NOMO-1 (cell line): ENCODE data around the gene CEBPG.

Experiments
- DNase-seq, 2 experiments: peaks; one replicate each; lab custom pipeline; 2025; ENCODE audit not compliant: unreplicated experiment in 2 of 2; lab: John Stamatoyannopoulos, UW

CEBPG gene

GRCh38 chr19:33403221-33403972 lies 29.9 kb downstream of the CEBPG start:
- no peak for DNase-seq

DNA sequence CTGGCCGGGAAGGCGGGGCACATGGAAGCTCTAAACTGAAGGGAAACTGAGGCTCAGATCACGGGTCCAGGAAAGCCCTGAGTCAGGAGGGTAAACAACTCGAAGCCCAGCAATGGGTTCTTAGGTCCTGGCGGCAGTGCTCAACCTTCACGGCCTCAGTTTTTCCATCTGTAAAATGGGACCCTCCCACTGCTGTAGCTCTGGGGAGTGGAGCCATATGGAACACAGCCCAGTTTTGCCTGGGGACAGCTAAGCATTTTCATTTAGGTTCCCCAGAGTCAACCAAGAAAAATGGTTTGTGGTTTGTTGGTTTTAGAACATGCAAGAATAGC lies 30.4 kb downstream of the CEBPG start:
- DNase-seq: no peak

DNA sequence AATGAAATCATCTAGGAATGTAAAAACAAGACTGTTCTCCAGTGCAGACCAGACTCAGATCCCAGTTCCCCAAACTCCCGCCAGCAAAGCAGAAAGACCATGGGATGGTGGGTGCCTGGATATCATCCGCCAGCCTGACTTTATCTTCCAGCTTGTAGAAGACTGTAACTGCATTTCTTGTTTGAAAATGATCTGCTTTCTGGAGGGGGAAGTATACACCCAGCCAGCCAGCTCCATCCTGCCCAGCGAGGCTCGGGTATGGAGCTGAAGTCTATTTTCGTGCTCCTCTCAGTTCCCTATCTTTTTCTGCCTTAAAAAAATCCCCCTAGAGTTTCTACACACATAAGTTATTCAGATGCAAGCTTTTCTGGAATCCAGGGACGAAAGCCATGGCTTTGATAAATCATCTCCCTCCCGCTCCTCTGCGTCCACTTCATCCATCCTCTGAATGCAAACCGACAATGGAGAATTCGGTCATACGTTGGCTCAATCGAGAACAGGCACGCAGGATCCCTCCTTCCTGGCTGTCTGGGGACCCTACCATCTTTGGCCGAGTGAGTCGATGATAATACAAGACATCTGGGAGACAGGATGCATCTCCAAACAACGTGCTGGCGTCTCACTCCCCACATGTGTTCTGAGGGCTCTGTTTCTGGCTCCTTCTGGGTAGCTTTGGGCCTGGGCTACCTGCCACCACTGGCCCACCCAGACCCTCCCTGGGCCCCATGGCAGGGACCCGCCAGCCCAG lies 31.2 kb downstream of the CEBPG start:
- peak; percentile 33 to 64 for DNase-seq

DNA sequence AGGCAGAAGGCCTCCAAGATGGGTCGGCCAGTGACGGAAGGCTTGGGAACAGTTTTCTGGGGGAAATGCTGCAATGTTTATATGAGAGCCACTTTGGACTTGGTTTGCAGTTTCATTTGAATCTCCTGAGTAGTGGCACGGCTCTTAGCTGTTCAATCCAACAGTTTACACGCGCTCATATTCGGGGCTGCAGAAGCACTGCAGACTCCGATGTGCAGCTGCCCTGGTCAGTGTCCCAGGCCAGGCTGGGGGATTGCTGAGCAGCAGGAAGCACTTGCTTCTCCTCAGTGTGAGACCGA lies 31.7 kb downstream of the CEBPG start:
- DNase-seq: no peak

DNA sequence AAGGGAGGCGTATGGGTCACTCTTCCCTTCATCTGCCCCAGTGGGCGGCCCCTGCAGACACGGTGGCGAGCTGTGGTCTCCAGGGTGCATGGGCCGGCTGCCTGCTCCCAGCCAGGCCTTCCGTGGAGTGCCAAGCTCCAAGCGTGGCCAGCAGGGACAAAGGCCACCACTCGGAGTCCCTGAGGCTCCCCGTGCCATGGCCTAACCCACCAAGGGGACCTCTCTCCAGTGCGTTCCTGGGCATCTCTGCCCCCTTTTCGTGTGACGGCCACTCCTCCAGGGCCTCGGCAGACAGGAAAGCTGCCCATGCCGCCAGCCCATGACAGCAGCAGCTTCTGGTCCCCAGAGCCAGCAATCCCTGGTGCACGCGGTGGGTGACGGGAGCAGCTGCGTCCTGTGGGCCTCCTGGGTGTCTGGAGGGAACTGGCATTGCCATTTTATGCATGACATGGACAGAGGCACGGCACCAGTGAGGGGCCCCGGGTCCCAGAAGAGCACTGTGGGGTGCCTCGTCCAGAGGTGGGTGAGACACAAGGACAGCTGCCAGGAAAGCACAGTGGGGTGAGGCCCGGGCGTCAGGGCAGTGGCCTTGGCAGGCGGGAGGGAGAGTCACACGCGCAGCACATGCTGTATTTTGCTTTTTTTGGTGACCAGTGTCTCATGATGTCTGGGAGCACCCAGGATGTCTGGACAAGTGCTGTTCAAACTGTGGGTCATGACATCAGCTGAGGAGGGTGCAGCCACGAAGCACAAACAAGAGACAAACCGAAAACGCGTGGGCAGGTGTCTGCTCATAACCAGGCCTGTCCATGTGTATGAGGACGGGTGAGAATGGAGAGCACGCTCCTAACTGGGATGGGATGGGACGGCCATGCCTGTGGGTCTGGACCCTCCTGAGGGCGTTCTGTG lies 32.3 kb downstream of the CEBPG start:
- DNase-seq: no peak

DNA sequence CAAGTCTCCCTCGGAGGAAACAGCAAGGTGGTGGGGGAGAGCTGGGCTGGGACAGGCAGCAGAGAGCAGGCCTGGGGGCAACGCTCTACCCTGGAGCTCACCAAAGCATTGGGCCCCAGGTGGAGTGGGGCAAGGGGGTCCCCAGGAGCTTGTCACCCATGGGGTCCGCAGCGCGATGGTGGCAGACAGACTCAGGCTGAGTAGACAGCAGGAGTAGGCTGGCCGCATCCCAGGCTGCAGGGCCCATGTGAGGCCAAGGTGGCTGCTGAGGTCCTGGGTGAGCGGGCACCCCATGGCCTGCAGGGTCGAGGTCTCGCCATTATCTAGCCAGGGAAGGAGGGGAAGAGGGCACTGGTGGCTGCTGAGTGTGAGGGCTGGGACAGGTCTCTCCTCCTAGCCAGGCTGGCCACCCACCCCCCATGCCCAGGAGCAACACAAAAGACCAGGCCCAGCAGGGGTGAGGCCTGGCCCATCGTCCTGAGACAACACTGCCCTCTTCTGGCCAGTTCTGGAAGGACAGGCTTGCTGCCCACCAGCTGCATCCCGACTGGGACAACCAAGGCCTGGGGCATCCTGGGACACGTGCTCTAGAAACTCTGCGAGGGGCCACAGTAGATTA lies 33.1 kb downstream of the CEBPG start:
- peak; percentile 46 to 61 for DNase-seq

- no peak for DNase-seq
Measured at GRCh38 chr19:33407140-33407551, 33.6 kb downstream of the CEBPG start.

- peak; percentile 5 to 33 for DNase-seq
Measured at GRCh38 chr19:33407716-33408115, 34.2 kb downstream of the CEBPG start.

GRCh38 chr19:33408116-33408515 lies 34.6 kb downstream of the CEBPG start:
- no peak for DNase-seq

GRCh38 chr19:33408538-33409434 lies 35.3 kb downstream of the CEBPG start:
- no peak for DNase-seq

DNA sequence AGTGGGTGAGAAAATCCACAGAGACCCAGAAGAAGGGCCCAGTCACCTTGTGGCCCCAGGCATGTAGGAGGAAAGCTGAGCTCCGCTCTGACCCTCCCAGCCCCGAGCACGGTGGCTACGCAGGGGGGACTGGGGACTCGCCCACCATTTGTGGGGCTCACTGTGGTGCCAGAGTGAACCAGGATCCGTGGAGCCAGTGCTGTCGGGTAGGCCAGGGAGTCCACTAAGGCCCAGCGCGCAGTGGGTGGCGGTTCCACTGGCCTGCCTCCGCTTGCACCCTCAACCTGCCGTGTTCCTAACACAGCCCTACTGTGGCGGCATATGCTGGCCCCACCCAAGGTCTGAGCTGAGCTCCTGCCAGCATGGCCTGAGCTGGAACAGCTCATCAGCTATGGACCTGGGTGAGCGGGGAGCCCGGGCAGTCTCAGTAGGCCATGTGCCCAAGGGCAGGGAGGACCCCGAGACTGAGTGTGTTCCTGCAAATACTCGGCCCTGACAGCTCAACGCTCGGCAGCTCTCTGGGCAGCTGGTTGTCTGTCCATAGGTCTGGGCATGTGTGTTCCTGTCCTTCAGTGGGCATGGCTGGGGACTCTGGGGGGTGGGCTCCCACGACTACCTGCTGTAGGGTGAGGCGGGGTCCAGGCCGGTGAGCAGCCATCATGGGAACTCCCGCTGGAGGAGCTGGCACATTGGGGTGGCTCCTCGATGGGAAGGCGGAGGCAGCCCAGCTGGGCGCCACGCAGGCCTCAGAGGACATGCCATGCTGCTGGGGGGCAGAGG lies 36.6 kb downstream of the CEBPG start:
- no peak for DNase-seq

DNA sequence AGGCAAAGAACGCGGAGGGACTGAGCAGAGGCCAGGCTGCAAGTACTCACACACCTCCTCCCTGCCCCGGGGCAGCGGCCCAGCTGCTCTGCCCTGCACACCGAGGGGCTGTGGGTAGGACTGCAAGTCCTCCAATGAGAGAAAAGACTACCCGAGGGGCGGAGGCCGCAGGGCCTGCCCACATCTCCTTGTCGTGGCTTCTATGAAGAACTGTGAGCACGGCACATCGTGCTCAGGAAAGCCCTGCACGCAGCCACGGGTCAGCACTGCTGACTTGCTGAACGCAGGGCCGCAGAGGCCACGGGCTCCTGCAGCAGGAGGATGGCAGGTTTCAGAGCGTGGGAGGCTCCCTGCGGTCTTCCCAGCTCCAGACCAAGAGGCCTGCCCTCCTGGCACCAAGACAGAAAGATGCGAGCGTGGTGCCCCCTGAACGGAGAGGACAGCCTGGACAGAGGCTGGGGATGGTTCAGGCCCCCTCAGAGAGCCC lies 37.4 kb downstream of the CEBPG start:
- DNase-seq: no peak

GRCh38 chr19:33411621-33412180 lies 38.2 kb downstream of the CEBPG start:
- DNase-seq: no peak

- DNase-seq: no peak
Measured at GRCh38 chr19:33412601-33413425, 39.3 kb downstream of the CEBPG start.

GRCh38 chr19:33413426-33413725 lies 39.9 kb downstream of the CEBPG start:
- no peak for DNase-seq

GRCh38 chr19:33413868-33414666 lies 40.6 kb downstream of the CEBPG start:
- no peak for DNase-seq
